ENCODE data around the gene PARP12. TPM values are rescaled to one million over a fixed set of nuclear protein-coding genes. Genes with fewer than 3 reads are reported as not detected.

The PARP12 gene
- polyA plus RNA-seq, 1 donor from 2014 or later = 30.8 TPM

Other genes starting within 250 kb of the PARP12 start
- gene TBXAS1, start 233.7 kb downstream of the PARP12 start, polyA plus RNA-seq = 16.7 TPM
- gene KDM7A, start 114.0 kb upstream of the PARP12 start, polyA plus RNA-seq = 3.8 TPM

Data from IgD-negative memory B cell (primary cell).